Kidney glomerular epithelial cell (primary cell): Measurements from ENCODE around the gene USP40.

Source experiments
- DNase-seq: peaks from one replicate; lab custom pipeline; 2025; lab: John Stamatoyannopoulos, UW

USP40 gene

DNA sequence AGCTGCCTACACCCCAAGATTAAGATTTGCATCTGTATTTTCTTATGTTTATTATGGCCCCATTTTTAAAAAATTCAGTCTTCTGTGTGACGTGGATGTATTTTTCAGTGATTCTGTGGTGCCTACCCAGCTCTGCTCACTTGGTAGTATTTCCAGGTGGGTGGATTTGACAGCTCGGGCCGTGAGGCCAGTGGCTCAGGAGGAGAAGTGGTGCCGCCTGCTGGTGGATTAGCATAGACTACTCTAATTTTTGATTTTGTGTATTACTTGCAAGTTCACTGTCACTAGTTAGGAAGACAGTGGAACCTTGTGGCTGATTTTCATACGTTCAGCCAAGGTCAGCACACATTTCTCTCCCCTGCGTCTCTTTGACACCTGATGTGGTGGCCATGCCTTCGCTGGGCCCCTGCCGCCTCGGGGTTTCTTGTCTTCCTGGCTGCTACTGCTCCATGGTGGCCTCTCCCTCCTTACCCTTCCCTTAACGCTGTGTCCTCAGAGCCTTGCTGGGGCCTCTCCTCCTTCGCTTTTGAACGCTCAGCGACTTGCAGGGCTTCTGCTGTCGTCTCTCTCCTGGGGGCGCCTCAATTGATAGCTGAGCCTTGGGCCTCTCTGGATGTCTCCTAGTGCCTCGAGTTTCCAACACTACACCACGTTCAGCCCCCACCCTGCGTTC lies 122.9 kb downstream of the USP40 start:
- peak; percentile 83 for DNase-seq

DNA sequence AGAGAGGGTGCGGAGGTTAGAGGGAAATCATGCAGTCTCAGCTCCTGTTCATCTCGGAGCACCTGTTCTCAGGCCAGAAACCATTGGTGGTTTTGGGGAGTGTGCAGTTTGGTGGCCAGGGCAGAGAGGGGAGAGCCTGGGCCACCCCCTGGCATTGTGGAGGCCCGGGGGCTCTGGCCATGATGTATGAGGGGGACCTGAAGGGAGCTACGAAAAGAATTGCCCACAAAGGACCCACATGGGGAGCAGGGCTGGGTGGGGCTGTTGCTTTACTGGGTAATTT lies 124.6 kb downstream of the USP40 start:
- DNase-seq: no peak

DNA sequence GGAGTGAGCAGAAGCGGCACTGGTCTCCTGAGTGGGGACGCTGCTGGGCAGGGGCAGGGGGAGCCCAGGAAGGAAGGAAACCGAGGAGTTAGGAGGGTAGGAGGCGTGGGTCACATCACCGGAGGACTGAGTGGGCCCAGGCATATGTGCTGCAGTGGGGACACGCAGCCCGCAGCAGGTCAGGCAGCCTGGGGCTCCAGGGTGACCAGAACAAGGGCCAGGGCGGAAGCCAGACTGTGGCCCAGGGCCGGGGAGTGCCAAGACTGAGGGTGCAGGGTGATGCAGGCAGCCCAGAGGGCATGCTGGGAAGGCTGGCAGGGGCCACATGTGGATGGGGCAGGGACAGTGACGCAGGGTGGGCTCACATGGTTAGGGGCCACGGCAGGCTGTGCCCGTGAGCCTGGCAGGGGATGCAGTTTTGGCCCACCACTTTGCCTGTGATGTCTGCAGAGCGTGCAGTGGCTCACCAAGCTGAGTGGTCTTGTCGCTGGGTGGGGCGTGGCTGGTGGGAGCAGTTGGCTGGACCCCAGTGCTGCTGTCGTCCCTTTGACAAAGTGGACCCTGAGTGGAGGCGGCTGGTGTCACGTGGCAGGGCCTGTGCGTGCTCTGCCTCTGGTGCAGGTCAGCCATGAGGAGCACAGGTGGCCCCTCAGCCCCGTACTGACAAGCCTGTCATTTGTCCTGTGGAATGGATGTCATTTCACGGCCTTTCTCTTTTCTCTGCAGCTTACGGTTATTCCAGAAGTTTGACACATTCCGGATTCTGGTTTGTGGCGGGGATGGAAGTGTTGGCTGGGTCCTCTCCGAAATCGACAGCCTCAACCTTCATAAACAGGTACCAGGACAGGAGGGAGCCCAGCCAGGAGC lies 125.2 kb downstream of the USP40 start:
- DNase-seq: no peak

DNA sequence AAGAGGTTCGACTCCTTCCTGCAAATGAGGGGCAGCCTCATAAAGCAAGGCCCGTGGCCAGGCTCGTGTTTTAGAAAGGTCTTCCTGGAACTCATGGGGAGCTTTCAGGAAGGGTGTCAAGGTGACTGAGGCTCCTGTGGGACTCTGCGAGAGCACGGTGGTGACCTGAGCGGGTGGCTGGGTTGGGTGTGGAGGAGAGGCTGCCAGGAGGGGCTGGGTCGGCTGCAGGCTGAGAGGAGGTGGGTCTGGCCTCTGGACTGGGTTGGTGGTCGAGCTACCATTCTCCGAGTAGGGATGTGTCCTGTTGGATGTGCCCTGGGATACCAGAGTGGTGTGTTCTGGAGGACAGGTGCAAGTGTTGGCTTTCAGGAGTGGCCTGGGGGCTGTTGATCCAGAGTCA lies 125.9 kb downstream of the USP40 start:
- no peak for DNase-seq

DNA sequence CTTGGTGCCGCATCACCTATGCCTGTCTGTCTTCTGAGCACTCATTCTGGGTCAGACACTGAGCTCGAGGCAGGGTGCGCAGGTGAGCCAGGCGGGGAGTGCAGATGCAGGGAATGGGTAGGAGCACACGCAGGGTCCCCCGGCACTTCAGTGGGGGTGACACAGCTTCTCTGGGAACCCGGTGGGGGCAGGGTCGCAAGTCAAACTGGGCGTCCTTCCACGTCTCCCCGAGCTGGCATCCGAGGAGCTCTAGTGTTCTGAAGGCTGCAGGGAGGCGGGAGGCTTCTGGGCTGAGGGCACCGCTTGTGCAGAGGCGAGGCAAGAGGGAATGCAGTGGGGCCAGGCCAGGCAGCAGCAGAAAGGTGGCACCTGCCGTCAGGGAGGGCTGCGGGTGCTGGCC lies 126.3 kb downstream of the USP40 start:
- DNase-seq: no peak

DNA sequence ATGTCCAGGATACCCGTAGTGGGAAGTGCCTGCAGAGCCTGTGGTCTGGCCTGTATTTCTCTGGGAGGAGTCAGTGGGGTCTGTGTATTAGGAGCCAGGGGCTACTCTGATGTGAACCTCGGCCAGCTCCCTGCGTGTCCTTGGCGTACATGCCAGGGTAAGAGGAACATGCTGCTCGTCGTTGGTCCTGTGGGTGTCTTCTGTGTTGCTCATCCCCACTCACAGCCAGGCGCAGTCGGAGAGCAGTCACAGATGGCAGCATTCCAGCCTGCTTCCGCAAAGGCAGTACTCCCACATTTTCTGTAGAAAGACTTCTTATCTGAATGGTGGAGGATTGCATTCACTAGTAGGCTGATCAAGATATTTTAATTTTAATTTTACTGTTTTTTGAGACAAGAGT lies 127.4 kb downstream of the USP40 start:
- peak; percentile 51 for DNase-seq

DNA sequence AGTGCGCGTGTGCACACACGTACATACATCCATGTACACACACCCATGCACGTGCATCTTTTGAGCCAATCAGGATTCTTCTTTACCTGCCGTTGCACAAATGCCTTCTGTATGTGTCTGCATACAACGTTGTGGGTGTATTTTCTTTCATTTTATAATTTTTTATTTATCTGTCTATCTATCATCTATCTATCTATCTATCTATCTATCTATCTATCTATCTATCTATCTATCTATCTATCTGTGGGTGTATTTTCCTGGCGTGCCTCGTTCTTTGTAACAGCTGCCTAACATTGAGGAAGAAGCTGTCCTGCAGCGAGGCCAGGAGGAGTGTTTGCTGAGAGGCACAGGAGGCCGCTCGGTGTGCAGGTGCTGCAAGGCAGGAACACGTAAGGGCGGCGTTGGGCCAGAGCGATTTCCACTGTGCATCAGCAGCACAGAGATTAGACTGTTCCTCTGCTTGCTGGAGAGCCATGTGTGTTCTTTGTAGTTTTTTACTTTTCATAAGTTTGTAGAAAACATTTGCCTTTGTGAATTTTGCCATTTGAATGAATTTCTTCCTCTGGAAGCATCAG lies 127.9 kb downstream of the USP40 start:
- DNase-seq: no peak

DNA sequence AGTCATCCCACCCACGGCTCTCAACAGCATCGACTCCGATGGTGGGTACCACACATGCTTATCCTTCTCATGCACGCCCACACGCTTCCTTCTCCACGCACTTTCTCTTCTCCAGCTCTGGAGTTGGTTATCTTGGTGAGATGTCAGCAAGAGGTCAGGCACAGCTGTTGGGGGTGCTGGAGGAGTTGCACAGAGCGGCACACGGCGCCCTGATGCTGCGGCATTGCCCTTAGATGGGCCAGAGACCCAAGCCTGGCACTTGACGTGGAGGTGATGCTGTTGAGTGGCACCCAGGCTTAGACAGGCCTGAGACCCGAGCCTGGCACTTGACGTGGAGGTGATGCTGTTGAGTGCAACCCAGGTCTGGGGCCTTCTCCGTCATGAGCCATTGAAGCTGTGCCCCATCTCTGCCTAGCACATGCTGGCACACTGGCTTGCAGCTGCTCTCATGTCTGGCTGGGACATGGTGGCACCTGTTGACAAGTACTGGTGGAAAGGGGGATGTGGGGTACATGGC lies 129.1 kb downstream of the USP40 start:
- DNase-seq: no peak

DNA sequence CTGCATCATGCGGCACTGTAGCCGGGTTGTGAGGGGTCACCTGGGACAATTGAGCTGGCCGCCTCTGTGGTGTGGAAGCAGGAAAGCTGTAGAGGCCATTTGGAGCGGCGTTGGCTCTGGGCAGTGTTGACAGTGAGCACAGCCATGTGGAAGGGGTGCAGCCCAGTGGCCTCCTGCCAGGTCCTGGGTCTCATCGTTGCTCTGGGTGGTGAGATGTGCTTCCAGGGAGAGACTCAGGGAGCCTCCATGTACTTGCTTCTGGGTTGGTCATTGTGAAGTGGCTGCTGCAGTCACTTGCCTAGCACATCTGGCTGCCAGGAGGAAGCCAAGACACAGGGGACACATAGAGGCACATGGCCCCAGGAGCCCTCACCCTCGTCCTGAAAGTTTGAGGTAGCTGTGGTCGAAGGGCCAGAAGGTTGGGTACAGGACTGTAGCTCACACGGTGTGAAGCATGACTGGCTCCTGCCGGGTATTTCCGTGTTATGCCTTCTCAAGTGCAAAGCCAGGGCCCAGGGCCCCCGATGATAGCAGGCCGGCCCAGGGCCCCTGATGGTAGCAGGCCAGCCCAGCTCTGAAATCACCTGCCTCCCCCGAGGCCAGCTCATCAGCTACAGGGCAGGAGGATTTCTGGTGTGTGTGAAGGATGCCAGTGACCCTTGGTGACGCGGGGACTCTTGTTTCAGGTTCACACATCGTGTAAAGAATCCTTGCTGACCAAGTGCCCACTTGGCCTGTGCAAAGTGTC lies 129.7 kb downstream of the USP40 start:
- no peak for DNase-seq

DNA sequence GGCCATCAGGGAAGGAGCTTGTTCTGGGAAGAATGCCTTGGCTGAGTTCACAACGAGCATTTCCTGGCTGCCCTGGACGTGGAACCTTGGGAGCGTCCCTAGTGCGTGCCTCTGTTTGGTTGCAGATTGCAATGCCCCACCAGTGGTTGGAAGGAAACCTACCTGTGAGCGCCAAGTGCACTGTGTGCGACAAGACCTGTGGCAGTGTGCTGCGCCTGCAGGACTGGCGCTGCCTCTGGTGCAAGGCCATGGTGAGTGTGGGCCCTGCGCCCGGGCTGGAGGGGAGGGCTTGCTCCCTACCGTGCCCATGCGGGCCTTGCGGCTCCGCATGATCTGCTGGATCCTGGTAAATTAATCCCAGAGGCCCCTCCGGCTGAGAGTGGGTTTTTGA lies 130.4 kb downstream of the USP40 start:
- no peak for DNase-seq

DNA sequence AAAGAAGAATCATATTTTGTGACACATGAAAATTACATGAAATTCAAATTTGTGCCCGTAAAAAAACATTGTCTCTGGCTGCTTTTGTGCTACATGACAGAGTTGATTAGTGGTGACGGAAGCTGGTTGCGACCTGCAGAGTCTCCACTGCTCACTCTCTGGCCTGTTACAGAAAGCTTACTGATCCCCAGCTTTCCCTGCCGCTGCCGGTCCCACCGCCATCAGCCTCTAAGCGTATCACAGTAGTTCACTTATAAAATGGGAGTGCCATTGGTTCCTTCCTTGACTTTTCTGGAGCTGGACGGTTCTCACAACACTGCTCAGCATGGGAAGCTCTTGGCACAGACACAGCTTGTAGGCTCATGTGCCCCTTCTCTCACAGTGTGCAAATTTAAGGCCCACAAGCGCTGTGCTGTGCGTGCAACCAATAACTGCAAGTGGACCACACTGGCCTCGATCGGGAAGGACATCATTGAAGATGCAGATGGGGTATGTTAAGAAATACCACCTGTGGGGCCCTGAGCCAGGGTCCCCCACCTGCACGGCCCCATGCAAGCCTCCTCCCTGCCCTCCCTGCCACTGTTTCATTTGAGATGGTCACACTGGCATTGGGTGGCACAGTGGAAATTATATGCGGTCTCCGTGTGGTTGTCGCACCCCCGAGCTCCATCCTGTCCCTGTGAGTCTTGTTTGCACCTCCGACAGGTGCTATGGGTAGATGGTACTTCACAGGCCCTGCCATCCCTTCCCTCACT lies 131.0 kb downstream of the USP40 start:
- no peak for DNase-seq

DNA sequence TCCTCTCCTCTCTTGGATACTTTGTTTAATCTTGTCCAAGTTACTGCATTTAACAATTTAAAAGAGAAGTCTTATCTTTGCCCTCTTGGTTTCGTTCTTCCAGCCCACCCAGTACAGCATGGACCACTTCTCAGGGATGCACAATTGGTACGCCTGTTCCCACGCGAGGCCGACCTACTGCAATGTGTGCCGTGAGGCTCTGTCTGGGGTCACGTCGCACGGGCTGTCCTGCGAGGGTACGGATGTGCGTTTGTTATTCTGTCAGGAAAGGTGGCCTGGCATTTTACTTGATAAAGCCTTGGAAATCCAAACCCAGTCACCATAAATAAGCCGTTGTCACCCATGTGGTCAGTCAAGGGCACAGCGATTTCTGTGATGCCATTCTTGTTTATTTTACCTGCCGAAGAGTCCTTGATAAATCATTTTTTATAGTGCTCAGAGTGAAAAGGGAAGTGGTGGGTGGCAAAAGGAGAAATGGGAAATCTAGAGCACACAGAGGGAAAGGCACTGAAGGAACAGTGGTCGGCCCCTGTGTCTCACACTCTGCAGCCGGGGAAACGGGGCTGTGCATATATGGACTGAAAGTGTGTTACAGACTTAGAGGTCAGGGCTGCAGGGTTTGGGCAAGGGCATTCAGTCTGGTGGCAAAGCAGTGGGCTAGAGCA lies 131.8 kb downstream of the USP40 start:
- no peak for DNase-seq

DNA sequence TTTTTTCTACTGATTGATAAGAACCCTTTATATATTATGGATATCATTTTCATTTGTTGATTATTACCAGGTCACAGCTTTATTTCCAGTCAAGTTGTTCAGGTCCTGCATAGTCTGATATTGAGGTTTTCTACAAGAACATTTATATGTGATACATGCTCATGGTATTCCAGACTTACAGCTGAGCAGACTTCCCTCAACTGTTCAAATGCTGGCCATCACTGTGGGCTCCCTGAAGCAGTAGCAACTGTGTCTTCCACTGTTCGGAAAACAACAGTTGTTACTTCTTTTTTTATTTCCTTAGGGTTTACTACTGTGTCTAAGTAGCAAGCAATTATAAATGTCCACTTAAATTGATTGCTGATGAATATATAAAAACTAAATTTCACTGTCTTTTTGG lies 132.8 kb downstream of the USP40 start:
- DNase-seq: no peak

DNA sequence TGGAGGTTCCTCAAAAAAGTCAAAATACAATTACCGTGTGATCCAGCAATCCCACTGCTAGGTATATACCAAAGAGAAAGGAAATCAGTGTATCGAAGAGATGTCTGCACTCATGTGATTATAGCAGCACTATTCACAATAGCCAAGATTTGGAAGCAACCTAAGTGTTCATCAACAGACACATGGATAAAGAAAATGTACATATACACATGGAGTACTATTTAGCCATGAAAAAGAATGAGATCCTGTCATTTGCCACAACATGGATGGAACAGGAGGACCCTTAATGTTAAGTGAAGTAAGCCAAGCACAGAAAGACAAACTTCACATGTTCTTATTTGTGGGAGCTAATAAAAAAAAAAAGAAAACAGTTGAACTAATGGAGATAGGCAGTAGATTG lies 133.6 kb downstream of the USP40 start:
- no peak for DNase-seq

DNA sequence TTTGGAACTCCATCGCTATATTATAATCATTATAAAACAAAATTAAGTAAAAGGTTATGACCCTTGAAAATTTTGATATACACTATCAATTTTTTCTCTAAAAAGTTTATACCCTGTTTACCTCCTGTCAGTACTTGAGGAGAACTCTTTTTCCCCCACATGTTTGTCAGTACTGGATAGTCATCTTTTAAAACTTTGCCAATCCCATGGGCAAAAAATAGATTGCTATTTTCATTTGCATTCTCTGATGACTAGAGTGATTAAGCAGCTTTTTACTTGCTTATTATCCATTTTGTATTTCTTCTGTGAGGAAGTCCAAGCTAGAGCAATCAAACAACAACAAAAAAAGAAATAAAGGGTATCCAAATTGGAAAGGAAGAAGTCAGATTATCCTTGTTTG lies 135.9 kb downstream of the USP40 start:
- no peak for DNase-seq

DNA sequence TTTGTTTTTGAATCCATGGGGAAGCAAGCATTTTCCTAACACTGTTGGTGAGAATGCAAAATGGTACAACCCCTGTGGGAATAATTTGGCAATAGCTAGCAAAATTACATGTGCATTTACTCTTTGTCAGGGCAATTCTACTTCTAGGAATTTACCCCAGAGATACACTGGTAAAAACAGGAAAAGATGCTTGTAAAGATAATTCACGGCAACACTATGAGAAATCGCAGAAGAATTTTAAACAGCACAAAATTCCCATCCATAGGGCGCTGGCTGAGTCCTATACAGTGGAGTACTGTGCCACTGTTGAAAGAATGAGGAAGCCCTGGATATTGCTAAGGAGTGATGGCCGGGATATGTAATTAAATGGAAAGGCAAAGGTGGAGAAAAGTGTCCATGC lies 136.5 kb downstream of the USP40 start:
- DNase-seq: no peak

DNA sequence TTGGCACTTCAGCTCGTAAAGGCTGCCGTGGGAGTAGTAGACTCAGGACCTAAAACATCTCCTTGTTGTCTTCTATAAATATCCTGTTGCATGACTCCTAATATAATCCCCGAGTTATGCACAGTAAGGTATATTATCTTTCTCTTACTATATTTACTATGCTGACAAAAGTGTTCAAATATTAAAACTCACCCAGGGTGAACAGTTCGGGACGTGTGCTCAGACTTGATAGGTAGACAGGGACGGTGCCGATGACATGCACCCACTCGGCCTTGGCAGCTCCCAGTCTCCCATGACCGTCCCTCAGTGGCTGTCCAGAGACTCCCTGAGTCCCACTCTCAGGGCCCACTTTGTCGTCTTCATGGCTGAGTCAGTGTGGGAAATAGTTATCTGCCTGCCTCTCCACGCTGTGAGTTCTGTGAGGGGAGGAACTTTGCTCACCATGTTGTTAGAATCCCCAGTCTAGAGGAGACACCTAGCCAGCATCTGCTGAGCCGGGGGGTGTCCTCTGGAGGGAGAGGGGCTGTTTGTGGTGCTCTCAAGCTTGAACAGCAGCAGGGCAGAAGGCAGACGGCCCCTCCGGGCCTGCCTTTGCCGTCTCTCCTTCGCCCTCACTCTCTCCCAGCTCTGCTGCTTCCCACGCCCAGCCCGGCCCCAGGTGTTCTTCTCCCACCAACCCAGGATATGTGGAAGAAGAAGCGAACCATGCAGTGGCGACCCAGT lies 137.2 kb downstream of the USP40 start:
- no peak for DNase-seq

DNA sequence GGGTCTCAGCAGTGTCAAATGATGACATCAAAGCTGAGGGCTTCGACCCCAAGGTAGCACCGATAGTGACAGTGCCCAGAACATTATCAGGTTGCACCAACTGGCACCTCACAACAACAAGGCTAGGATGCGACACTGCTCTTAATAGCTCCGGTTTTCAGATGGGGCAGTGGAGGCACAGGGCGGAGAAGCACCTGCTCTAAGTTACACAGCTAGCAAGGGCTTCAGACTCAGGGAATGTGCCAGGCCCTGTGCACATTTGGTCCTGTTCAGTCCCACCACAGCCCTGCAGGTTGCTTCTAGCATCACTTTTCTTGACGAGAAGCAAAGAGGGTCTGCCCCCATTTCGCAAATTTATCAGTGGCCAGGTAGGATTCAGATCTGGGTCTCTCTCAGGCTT lies 138.1 kb downstream of the USP40 start:
- DNase-seq: no peak

DNA sequence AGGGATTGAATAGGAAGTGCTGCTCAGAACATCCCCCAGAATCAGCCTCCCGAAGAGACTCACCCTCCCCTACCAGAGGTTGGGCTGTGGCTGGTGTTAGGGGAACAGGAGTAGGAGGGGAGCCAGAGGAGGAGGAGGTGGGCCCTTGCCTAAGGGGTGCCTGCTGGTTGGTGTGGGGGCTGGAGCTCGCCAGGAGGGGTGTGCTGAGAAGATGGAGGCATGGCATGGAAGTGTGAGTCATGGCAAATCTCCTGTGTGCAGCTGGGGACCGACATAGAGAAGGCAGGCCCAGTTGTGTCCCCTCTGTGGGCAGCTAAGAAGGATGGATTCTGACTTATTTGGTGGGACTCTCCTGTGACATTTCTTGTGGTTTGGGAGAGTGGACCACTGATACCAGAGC lies 138.6 kb downstream of the USP40 start:
- no peak for DNase-seq

DNA sequence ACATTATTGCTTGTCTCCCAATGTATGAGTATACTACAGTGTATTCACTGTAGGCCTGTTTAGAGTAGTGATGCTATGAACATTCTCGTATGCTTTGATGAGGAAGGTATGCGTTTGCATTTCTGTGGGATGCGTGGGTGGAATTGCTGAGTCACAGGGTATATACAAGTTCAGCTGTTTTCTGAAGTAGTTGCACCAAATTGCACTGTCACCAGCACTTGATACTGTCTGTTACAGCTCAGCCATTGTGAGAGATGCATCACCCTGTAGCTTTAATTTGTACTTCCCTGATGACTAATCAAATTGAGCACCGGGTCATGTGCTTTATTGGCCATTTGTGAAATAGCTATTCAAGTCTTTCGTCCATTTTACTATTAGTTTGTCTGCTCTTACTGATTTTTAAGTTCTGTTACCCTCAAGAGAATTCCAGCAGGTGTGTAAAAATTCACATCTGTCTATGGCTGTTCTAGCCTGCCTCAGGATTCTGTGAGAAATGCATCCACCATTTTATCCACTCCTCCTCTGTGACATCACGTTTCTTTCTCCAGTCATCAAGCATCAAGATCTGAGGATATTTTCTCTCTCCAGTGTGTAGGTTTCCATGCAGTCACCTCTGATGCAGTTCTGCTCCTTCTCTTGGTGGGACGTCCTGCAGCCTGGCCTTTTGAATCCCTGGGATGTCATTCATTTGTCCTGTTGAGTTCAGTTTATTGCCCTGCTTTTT lies 139.8 kb downstream of the USP40 start:
- DNase-seq: peak; percentile 31
